Small intestine (tissue), 7 donors: ENCODE data around the gene CIPC. TPM values are rescaled to one million over a fixed set of nuclear protein-coding genes. Genes with fewer than 3 reads are reported as not detected.
A peak's percentile ranks its signal among the peaks of the same experiment; 100 is the strongest.

Experiments used
- DNase-seq, 2 donors: peaks; one replicate each; pipeline versions ENCODE4 v3.0.0 to v3.0.0-alpha.2; 2013
- FAIRE-seq: peaks from 2 replicates; lab custom pipeline; 2012; peaks lifted over from hg19 to GRCh38; lab: Jason Lieb, UNC
- H3K27ac ChIP-seq, 3 donors: one replicate each; pipeline ENCODE4 v1.5.1; 2013; ENCODE audit warnings: low read length in 2 of 3, mild to moderate bottlenecking in 2 of 3, control low read depth in 1 of 3, inconsistent platforms in 1 of 3, low read depth in 1 of 3, moderate library complexity in 1 of 3
- H3K27me3 ChIP-seq, 3 donors: one replicate each; pipeline ENCODE4 v1.6.1; 2013; ENCODE audit warnings: low read length in 3 of 3, inconsistent platforms in 1 of 3; ENCODE audit not compliant: control insufficient read depth in 3 of 3, insufficient read depth in 3 of 3
- H3K36me3 ChIP-seq, 3 donors: one replicate each; pipeline ENCODE4 v1.6.1; 2013; ENCODE audit warnings: low read length in 3 of 3, inconsistent platforms in 1 of 3, low read depth in 1 of 3, mild to moderate bottlenecking in 1 of 3, moderate library complexity in 1 of 3; ENCODE audit not compliant: control insufficient read depth in 3 of 3, insufficient read depth in 2 of 3
- H3K4me1 ChIP-seq, 3 donors: one replicate each; pipeline ENCODE4 v1.6.1; 2013; ENCODE audit warnings: low read length in 2 of 3, inconsistent platforms in 1 of 3, low read depth in 1 of 3, mild to moderate bottlenecking in 1 of 3, moderate library complexity in 1 of 3; ENCODE audit not compliant: control insufficient read depth in 3 of 3, insufficient read depth in 2 of 3
- H3K4me3 ChIP-seq, 3 donors: one replicate each; pipeline ENCODE4 v1.5.1; 2013; ENCODE audit warnings: low read length in 3 of 3, control low read depth in 1 of 3, inconsistent platforms in 1 of 3, low read depth in 1 of 3, mild to moderate bottlenecking in 1 of 3, moderate library complexity in 1 of 3
- H3K9me3 ChIP-seq, 2 donors: one replicate each; pipeline ENCODE4 v1.6.1; 2013; ENCODE audit warnings: low read depth in 1 of 2, low read length in 1 of 2; ENCODE audit not compliant: control insufficient read depth in 2 of 2, insufficient read depth in 1 of 2
- WGBS, 3 donors: extraction: QIAGEN DNeasy Blood & Tissue Kit; methylation state at CpG; one replicate each; pipeline ENCODE4 v1.1.7; 2013; 5-methylcytosine and 5-hydroxymethylcytosine counted together
- polyA plus RNA-seq, 4 donors: library from polyadenylated mRNA; stranded (reverse) in 3 of 4; unstranded in 1 of 4; fragments of 200-250 nt in 3 of 4; fragments of 120-200 nt in 1 of 4; gene quantifications; one replicate each; pipeline versions ENCODE4 v1.2.1 to v1.2.3, GENCODE V29; 2013
- donor health status: healthy with polysubstance abuse.
- donor health status: control.
- donor health status: control.
- donor health status: Bipolar disorder and iron deficiency.
- donor health status: healthy.

Gene CIPC
- polyA plus RNA-seq, 4 donors, result 7.6 to 26.9 (median 8.8) TPM

DNA sequence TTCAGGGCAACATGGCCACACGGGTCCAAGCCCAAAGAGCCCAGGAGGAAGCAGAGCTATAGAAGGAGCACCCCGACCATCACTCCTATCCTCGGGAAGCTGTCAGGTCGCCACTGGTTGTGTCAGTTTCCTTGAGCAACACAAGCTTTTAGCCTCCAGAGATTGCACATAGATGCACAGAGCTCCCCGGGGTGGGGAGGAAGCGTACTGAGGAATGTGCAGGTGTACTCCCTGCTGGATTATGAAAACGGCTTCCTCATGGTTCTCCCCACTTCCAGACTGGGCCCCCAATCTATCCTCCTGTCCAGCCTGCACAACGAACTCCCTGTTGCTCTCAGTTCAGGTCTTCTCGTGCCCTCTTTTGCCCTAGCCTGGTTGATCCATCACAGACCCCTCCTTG, 39.3 kb upstream of the CIPC start:
- Histone ChIP-seq H3K36me3 (no peaks in the 10 kb centered on the region), H3K9me3 (peaks cover 0 to 8% of the 10 kb centered on the region in 2 donors), H3K27ac (peak overlapping the region in 1 of 3 donors; percentile 23), H3K4me3 (no peak overlapping the region), H3K27me3 (no peaks in the 10 kb centered on the region), H3K4me1 (no peaks in the 10 kb centered on the region)
- no peak for DNase-seq
- WGBS, 3 donors, result 73 to 84% (median 79%) methylated on average over 9 of the region's 9 CpGs
- no peak for FAIRE-seq

DNA sequence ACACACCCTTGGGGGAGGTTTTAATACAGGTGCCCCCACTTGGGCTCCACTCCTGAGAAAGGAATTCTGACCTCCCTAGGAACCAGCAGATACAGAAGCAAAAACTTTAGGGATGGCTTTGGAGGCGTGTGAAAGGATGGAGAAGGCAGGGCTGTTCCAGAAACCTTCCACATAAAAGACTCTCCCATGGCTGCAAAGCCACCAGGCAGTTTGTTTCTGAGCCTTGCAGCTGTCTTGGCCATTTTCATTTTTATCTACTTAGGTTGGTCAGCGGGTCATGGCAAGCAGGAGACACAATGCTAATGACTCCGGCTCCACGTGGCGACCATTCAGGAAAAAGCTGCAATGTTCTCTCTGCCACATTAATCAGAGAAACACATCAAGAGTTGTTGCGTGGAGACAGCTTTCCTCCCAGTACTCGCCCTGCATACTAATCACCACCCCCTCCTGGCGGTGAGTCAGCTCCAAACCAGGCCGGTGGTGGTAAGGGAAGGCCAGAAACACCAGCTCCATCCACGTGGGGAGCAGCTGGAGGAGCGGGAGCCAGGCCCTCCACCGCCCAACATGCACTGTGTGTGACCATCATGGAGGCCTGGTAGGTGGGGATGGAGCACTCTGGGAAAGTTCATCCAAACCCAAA, 38.7 kb upstream of the CIPC start:
- H3K9me3 ChIP-seq, result peaks cover 0 to 8% of the 10 kb centered on the region in 2 donors
- FAIRE-seq (no peak), DNase-seq (peak in 1 of 2 donors; percentile 29)
- no peaks in the 10 kb centered on the region for H3K36me3 ChIP-seq
- H3K27me3 ChIP-seq, result no peaks in the 10 kb centered on the region
- H3K27ac ChIP-seq, result peak overlapping the region in 1 of 3 donors; percentile 23
- H3K4me3 ChIP-seq, result no peak overlapping the region
- 57 to 72% (median 66%) methylated on average over 12 of the region's 12 CpGs for WGBS, 3 donors
- no peaks in the 10 kb centered on the region for H3K4me1 ChIP-seq

GRCh38 chr14:77061630-77062257, 36.3 kb upstream of the CIPC start:
- no peak for FAIRE-seq
- no peaks in the 10 kb centered on the region for H3K27me3 ChIP-seq
- no peak overlapping the region for H3K4me3 ChIP-seq
- no peak overlapping the region for H3K27ac ChIP-seq
- no peaks in the 10 kb centered on the region for H3K9me3 ChIP-seq
- peaks cover 0 to 3% (median 0%) of the 10 kb centered on the region in 3 donors for H3K4me1 ChIP-seq
- H3K36me3 ChIP-seq, result no peaks in the 10 kb centered on the region
- 91 to 95% (median 93%) methylated on average over 12 of the region's 12 CpGs for WGBS, 3 donors
- no peak for DNase-seq

GRCh38 chr14:77062261-77062660, 35.8 kb upstream of the CIPC start:
- Histone ChIP-seq H3K4me1 (peaks cover 0 to 8% (median 0%) of the 10 kb centered on the region in 3 donors), H3K4me3 (no peak overlapping the region), H3K27me3 (no peaks in the 10 kb centered on the region), H3K27ac (no peak overlapping the region), H3K36me3 (no peaks in the 10 kb centered on the region), H3K9me3 (no peaks in the 10 kb centered on the region)
- FAIRE-seq (no peak), DNase-seq (no peak)
- WGBS, 3 donors, result 54 to 86% (median 68%) methylated on average over 3 of the region's 3 CpGs

DNA sequence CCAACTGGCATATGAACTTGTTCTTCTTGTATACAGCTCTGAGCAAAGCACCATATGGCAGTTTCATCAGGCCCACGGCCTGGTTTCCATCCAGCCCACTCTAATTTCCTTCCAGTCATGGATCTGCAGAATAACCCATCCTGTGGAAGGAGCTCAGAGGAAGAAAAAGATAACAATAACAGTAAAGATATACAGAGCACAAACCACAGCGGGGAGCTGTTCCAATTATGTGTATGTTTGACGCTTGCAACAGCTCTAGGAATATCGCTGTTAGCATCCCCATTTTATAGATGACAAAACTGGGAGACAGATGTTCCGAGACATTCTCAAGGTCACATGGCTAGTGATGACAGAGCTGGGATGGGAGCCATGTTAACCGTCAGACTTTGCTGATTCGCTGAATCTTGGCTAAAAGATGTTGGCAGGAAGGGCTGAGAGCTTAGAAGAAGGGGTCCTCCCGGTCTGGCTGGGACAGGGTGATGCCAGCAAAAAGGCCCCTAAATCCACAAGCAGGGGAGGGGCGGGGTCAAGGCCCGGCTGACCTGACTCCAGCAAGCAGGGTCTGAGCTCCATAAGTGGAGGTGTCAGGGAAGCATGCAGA, 34.4 kb upstream of the CIPC start:
- DNase-seq (no peak), FAIRE-seq (no peak)
- Histone ChIP-seq H3K27me3 (no peaks in the 10 kb centered on the region), H3K9me3 (no peaks in the 10 kb centered on the region), H3K4me3 (no peak overlapping the region), H3K36me3 (no peaks in the 10 kb centered on the region), H3K4me1 (peaks cover 0 to 12% (median 0%) of the 10 kb centered on the region in 3 donors), H3K27ac (peak overlapping the region in 1 of 3 donors; percentile 8)
- 66 to 85% (median 78%) methylated on average over 10 of the region's 10 CpGs for WGBS, 3 donors

DNA sequence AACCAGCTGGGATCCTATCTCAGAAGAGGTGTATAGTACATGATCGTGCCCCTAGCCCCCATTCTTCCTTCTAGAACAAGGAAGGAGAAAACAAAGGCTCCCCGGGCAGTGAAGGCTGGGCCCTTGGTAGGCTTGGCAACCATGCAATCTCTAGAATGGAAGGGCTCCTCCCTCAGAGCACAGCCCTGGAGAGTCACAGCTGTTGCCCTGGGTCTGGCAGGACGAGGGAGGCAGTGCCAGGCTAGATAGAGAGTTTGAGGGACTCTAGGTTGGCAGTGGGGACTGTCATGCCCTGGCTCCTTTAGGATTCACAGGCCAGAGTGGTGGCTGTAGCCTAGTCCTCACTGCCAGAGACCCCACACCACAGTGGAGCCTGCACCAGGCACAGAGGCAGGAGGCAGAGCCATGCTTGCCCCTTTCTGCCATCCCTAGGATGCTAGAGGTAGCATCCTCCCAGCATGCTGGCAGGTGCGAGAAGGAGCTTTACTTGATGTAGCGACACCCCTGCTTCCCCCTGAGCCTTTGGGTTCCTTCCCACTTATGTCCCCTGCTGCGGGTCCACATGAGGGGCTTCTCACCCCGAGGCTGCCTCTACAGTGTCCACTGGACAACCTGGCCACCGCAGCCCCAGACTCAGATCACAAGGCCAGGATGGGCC, 33.4 kb upstream of the CIPC start:
- no peak overlapping the region for H3K4me3 ChIP-seq
- 65 to 80% (median 66%) methylated on average over 8 of the region's 8 CpGs for WGBS, 3 donors
- H3K27me3 ChIP-seq, result no peaks in the 10 kb centered on the region
- H3K9me3 ChIP-seq, result no peaks in the 10 kb centered on the region
- DNase-seq (peak in 1 of 2 donors; percentile 21), FAIRE-seq (no peak)
- peaks cover 0 to 12% (median 0%) of the 10 kb centered on the region in 3 donors for H3K4me1 ChIP-seq
- H3K36me3 ChIP-seq, result no peaks in the 10 kb centered on the region
- H3K27ac ChIP-seq, result no peak overlapping the region

DNA sequence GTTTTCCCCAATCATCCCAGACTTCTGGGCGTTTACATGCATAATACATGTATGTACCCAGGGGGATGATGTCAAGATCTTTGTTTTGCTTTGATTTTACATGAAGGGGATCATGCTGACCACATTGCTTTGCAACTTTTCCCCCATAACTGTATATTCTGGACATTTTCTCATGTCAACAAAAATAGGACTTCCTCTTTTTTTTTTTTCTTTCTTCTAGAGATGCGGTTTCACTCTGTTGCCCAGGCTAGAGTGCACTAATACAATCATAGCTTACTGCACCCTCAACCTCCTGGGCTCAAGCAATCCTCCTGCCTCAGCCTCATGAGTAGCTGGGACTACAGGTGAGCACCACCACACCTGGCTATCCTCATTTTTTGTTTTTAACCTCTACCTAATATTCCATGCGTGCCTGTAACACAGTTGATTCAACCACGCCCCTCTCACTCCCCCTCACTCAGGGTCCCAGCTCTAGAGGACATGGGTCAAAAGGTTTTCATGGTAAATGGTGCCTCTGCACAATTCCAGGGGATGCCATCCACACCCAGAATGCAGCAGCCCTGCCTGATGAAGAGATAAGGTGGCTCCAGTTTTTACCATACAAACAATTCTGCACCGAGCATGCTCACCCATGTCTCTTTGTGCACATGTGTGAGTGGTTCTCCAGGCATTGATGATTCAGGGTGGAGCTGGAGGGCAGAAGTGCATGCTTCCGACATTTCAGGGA, 32.0 kb upstream of the CIPC start:
- Histone ChIP-seq H3K27ac (no peak overlapping the region), H3K4me1 (peaks cover 0 to 12% (median 0%) of the 10 kb centered on the region in 3 donors), H3K36me3 (no peaks in the 10 kb centered on the region), H3K27me3 (no peaks in the 10 kb centered on the region), H3K9me3 (no peaks in the 10 kb centered on the region), H3K4me3 (no peak overlapping the region)
- 68 to 75% (median 75%) methylated on average over 6 of the region's 6 CpGs for WGBS, 3 donors
- no peak for FAIRE-seq
- DNase-seq, result no peak
